ENCODE results near the gene PSG5.
"Not testable (repeated sequence)": the region's sequence is repeated elsewhere in the genome, so short reads cannot be mapped to it uniquely, and the experiment has no call there.

PSG5 gene

DNA sequence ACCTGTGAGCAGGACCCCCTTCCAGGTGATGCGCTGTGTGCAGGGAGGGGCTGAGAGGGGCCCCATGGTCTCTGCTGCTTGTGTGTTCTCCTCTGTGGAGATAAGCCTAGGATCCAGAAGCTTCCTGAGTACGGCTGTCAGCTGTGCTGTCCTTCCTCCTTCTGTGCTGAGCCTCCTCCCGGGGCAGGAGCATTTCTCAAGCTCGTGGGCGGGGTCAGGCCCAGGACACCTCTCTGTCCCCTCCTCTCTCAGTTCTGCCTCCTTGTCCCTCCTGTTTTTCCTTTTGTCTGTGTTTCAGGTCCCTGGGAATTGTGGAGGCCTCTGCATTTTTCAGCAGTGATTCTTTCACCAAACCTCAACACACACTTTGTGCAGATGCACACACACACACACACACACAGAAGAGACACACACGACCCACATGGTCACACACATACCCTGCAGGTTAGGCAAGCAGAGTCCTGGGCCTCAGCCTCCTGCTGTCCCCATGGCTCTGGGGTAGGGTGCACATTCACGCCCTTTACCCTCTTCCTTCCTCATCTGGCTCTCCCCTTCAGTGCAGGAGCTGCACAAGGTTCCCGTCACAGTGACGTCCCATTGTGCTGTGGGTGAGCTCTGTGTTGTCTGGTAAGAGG, 19.3 kb upstream of the PSG5 start, which contains the start of gene PSG4:
PSG4 (minus strand) TSS at position 168 of the 635 bp plus-strand sequence; CDS start at position 66, 102 bp downstream.
- H3K9ac ChIP-seq (ENCODE audit: low read length); H3K4me3 ChIP-seq (ENCODE audit: low read length); H3K36me3 ChIP-seq (ENCODE audit: control insufficient read depth, low read depth, low read length); H3K9me3 ChIP-seq (ENCODE audit: control insufficient read depth, low read depth, low read length); H3K4me1 ChIP-seq (ENCODE audit: control insufficient read depth, low read depth, low read length); H3K27me3 ChIP-seq (ENCODE audit: control insufficient read depth, insufficient read depth, low read length); H3K27ac ChIP-seq (ENCODE audit: low read length): not testable (repeated sequence)

GRCh38 chr19:43203611-43204010, 17.3 kb upstream of the PSG5 start:
- not testable (repeated sequence) for H3K4me1 ChIP-seq (ENCODE audit: control insufficient read depth, low read depth, low read length); H3K27me3 ChIP-seq (ENCODE audit: control insufficient read depth, insufficient read depth, low read length); H3K36me3 ChIP-seq (ENCODE audit: control insufficient read depth, low read depth, low read length); H3K27ac ChIP-seq (ENCODE audit: low read length); H3K9ac ChIP-seq (ENCODE audit: low read length); H3K4me3 ChIP-seq (ENCODE audit: low read length); H3K9me3 ChIP-seq (ENCODE audit: control insufficient read depth, low read depth, low read length)

- H3K36me3 ChIP-seq (ENCODE audit: control insufficient read depth, low read depth, low read length); H3K27ac ChIP-seq (ENCODE audit: low read length); H3K27me3 ChIP-seq (ENCODE audit: control insufficient read depth, insufficient read depth, low read length); H3K4me1 ChIP-seq (ENCODE audit: control insufficient read depth, low read depth, low read length); H3K4me3 ChIP-seq (ENCODE audit: low read length); H3K9ac ChIP-seq (ENCODE audit: low read length); H3K9me3 ChIP-seq (ENCODE audit: control insufficient read depth, low read depth, low read length): not testable (repeated sequence)
Observed at GRCh38 chr19:43201891-43202290, 15.6 kb upstream of the PSG5 start.

- not testable (repeated sequence) for H3K27ac ChIP-seq (ENCODE audit: low read length); H3K9ac ChIP-seq (ENCODE audit: low read length); H3K27me3 ChIP-seq (ENCODE audit: control insufficient read depth, insufficient read depth, low read length); H3K4me1 ChIP-seq (ENCODE audit: control insufficient read depth, low read depth, low read length); H3K36me3 ChIP-seq (ENCODE audit: control insufficient read depth, low read depth, low read length); H3K4me3 ChIP-seq (ENCODE audit: low read length); H3K9me3 ChIP-seq (ENCODE audit: control insufficient read depth, low read depth, low read length)
Observed at GRCh38 chr19:43201337-43201801, 15.0 kb upstream of the PSG5 start.

DNA sequence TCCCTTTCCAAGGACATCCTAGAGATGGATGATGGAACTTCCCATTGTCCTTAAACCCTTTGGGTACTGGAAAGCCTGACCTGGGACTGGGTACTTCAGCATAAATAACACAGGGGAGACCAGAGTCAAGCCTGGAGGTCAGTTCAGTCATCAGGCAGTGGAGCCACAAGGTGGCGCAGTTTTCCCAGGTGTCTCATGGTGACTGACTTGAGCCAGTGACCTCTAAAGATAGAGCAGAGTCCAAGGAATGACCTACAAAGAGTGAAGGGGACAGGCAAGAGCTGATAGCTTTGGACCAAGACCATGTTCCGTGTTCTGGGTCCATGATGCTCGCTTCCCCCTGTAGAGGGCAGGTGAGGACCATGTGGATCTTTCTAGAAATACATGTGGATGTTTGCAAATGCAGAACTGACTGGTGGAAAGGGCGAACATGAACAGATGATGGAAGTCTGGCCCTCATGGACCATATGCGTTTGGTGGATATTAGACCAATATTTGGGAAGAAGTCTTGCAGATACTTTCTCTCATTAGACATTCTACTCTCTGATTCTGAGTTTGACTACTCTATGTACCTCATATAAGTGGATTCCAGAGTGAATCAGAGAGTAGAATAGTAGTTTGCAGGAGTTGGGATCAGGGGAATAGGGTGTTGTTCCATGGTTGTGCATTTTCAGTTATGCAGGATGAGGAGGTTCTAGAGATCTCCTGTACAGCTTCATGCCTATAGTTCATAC, 12.5 kb upstream of the PSG5 start:
- not testable (repeated sequence) for H3K27ac ChIP-seq (ENCODE audit: low read length); H3K36me3 ChIP-seq (ENCODE audit: control insufficient read depth, low read depth, low read length); H3K9me3 ChIP-seq (ENCODE audit: control insufficient read depth, low read depth, low read length); H3K4me3 ChIP-seq (ENCODE audit: low read length); H3K4me1 ChIP-seq (ENCODE audit: control insufficient read depth, low read depth, low read length); H3K9ac ChIP-seq (ENCODE audit: low read length); H3K27me3 ChIP-seq (ENCODE audit: control insufficient read depth, insufficient read depth, low read length)

- H3K9ac ChIP-seq (ENCODE audit: low read length); H3K36me3 ChIP-seq (ENCODE audit: control insufficient read depth, low read depth, low read length); H3K9me3 ChIP-seq (ENCODE audit: control insufficient read depth, low read depth, low read length); H3K27me3 ChIP-seq (ENCODE audit: control insufficient read depth, insufficient read depth, low read length); H3K27ac ChIP-seq (ENCODE audit: low read length); H3K4me1 ChIP-seq (ENCODE audit: control insufficient read depth, low read depth, low read length); H3K4me3 ChIP-seq (ENCODE audit: low read length): not testable (repeated sequence)
Observed at GRCh38 chr19:43197666-43198397, 11.5 kb upstream of the PSG5 start.

GRCh38 chr19:43194397-43194796, 8.1 kb upstream of the PSG5 start:
- H3K36me3 ChIP-seq (ENCODE audit: control insufficient read depth, low read depth, low read length); H3K4me1 ChIP-seq (ENCODE audit: control insufficient read depth, low read depth, low read length); H3K4me3 ChIP-seq (ENCODE audit: low read length); H3K9ac ChIP-seq (ENCODE audit: low read length); H3K27me3 ChIP-seq (ENCODE audit: control insufficient read depth, insufficient read depth, low read length); H3K27ac ChIP-seq (ENCODE audit: low read length); H3K9me3 ChIP-seq (ENCODE audit: control insufficient read depth, low read depth, low read length): not testable (repeated sequence)

GRCh38 chr19:43192381-43193155, 6.2 kb upstream of the PSG5 start:
- H3K9ac ChIP-seq (ENCODE audit: low read length); H3K27me3 ChIP-seq (ENCODE audit: control insufficient read depth, insufficient read depth, low read length); H3K36me3 ChIP-seq (ENCODE audit: control insufficient read depth, low read depth, low read length); H3K27ac ChIP-seq (ENCODE audit: low read length); H3K9me3 ChIP-seq (ENCODE audit: control insufficient read depth, low read depth, low read length); H3K4me3 ChIP-seq (ENCODE audit: low read length); H3K4me1 ChIP-seq (ENCODE audit: control insufficient read depth, low read depth, low read length): not testable (repeated sequence)

- H3K4me3 ChIP-seq (ENCODE audit: low read length); H3K4me1 ChIP-seq (ENCODE audit: control insufficient read depth, low read depth, low read length); H3K9ac ChIP-seq (ENCODE audit: low read length); H3K27me3 ChIP-seq (ENCODE audit: control insufficient read depth, insufficient read depth, low read length); H3K36me3 ChIP-seq (ENCODE audit: control insufficient read depth, low read depth, low read length); H3K9me3 ChIP-seq (ENCODE audit: control insufficient read depth, low read depth, low read length); H3K27ac ChIP-seq (ENCODE audit: low read length): not testable (repeated sequence)
Observed at GRCh38 chr19:43188092-43188491, 1.8 kb upstream of the PSG5 start.

DNA sequence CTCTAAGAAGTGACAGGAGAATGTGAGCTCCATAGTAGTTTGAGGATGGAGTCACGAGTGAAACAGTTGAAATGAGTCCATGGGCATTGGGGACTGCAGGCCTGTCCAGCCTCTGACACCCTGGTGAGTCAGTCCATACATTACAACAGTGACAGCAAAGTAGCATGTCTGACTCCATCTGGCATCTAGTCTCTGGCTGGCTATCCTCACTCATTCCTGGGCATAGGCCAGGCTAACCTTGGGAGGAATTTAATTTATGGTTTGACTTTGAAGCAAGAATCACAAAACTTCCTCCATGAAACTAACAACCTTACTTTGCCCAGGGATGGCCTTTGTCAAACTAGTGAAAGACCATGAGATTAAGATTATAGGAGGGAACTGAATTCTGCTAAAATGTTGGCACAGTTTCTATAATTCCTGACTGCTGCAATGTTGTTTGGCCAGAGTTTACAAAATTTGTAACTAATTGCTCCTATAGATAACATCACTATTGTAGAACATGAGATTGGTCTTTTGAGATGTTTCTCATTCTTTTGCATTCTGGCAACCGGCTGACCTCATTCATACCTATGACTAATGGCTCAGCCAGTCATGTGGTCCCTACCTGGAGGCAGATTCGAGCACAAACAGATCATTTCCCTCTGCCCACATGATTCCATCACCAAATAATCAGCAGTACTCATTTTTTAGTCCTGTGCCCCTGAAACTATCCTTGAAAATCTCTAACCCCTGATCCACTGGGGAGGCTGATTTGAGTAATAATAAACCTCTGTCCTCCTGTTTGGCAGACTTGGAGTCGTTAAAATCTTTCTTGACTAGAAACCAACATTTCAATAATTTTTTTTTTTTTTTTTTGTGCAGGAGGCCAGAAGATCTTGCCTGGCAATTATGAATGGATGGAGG, 4.2 kb downstream of the PSG5 start:
- not testable (repeated sequence) for H3K27ac ChIP-seq (ENCODE audit: low read length); H3K4me1 ChIP-seq (ENCODE audit: control insufficient read depth, low read depth, low read length); H3K9me3 ChIP-seq (ENCODE audit: control insufficient read depth, low read depth, low read length)

More for the DNA sequence above, 4.2 kb downstream of the PSG5 start:
- not testable (repeated sequence) for H3K4me3 ChIP-seq (ENCODE audit: low read length); H3K36me3 ChIP-seq (ENCODE audit: control insufficient read depth, low read depth, low read length); H3K9ac ChIP-seq (ENCODE audit: low read length); H3K27me3 ChIP-seq (ENCODE audit: control insufficient read depth, insufficient read depth, low read length)
